Neuron (in vitro differentiated cells): ENCODE measurements around the gene DUSP15.

Experiments
- H2AFZ ChIP-seq: one replicate; pipeline ENCODE4 v1.6.1; 2013; ENCODE audit warnings: low read depth, mild to moderate bottlenecking, inconsistent platforms, low read length, moderate library complexity
- H3K27me3 ChIP-seq: one replicate; pipeline ENCODE4 v1.6.1; 2013; ENCODE audit warnings: low read length; ENCODE audit not compliant: insufficient read depth
- H3K36me3 ChIP-seq: one replicate; pipeline ENCODE4 v1.6.1; 2013; ENCODE audit warnings: low read length; ENCODE audit not compliant: insufficient read depth
- H3K4me1 ChIP-seq: one replicate; pipeline ENCODE4 v1.6.1; 2013; ENCODE audit warnings: low read length; ENCODE audit not compliant: insufficient read depth
- H3K4me3 ChIP-seq: 2 replicates; pipeline ENCODE4 v1.5.1; 2013; ENCODE audit warnings: mild to moderate bottlenecking, low read length, moderate library complexity
- H3K9me3 ChIP-seq: one replicate; pipeline ENCODE4 v1.6.1; 2013; ENCODE audit warnings: low read length

Gene DUSP15

DNA sequence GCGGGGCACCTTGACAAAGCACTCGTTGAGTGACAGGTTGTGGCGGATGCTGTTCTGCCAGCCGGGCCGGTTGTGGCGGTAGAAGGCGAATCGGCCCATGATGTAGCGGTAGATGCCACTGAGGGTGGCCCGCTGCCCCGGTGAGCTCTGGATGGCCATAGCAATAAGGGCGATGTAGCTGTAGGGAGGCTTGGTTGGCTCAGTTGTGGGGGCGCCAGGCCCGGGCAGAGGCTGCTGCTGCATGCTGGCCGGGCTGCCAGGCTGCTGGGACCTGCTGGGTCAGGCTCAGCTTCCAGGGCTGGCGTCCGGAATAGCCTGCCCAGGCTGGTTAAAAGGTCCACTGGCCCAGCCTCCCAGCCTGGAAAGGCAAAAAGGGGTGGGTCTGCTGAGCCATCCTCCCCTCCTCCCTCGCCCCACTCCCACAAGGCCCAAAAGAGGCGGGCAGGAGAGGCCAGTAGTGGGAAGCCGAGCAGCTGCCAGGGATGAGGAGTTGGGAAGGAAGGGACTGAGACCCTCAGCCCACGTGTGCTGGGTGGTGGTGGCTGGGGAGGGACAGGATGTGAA is 24.9 kb downstream of the DUSP15 start, which contains the start of gene FOXS1:
Gene FOXS1 (minus strand): TSS at position 305 of the 564 bp plus-strand sequence. CDS start 62 bp downstream, at position 243.
- H3K4me3 ChIP-seq: no peak within 1 kb of the TSS
- H3K9me3 ChIP-seq: no peaks in the 10 kb centered on the region
- peak within 1 kb of the TSS; percentile 4 for H2AFZ ChIP-seq
- no peaks in the 10 kb centered on the region for H3K36me3 ChIP-seq
- H3K27me3 ChIP-seq: peaks cover 9% of the 10 kb centered on the region
- H3K4me1 ChIP-seq: peaks cover 25% of the 10 kb centered on the region

GRCh38 chr20:31844737-31845299 is 25.5 kb downstream of the DUSP15 start:
- H3K27me3 ChIP-seq: peaks cover 9% of the 10 kb centered on the region
- no peaks in the 10 kb centered on the region for H3K9me3 ChIP-seq
- peaks cover 25% of the 10 kb centered on the region for H3K4me1 ChIP-seq
- no peaks in the 10 kb centered on the region for H3K36me3 ChIP-seq
- no peak overlapping the region for H3K4me3 ChIP-seq
- no peak overlapping the region for H2AFZ ChIP-seq

DNA sequence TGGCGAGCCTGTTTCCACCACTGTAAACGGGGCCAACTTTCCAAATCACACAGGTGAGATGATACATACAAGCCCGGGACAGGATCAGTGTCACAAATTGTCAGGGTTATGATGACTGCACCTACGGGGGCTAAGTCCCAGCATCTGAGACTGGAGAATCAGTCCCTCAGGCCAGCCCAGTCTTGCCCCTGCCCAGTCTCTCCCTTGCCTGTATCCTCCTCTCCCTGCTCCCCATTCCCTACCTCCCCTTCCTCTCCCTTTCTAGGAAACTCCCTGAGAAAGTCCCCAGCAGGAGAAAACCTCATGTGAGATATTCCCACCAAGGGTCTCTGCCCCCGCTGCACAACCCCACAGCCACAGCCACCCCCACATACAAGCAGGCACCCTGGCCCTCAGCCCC is 26.4 kb downstream of the DUSP15 start:
- H2AFZ ChIP-seq: no peak overlapping the region
- no peaks in the 10 kb centered on the region for H3K36me3 ChIP-seq

GRCh38 chr20:31843288-31843687 is 27.0 kb downstream of the DUSP15 start:
- Histone ChIP-seq H3K27me3 (no peaks in the 10 kb centered on the region), H3K36me3 (no peaks in the 10 kb centered on the region), H3K4me1 (peaks cover 26% of the 10 kb centered on the region), H3K9me3 (no peaks in the 10 kb centered on the region), H2AFZ (no peak overlapping the region), H3K4me3 (no peak overlapping the region)

More for the DNA sequence above, 26.4 kb downstream of the DUSP15 start:
- Histone ChIP-seq H3K27me3 (peaks cover under 1% of the 10 kb centered on the region), H3K4me3 (no peak overlapping the region), H3K9me3 (no peaks in the 10 kb centered on the region), H3K4me1 (peaks cover 25% of the 10 kb centered on the region)

GRCh38 chr20:31842471-31843157 is 27.7 kb downstream of the DUSP15 start:
- Histone ChIP-seq H3K4me1 (peaks cover 33% of the 10 kb centered on the region), H3K4me3 (no peak overlapping the region), H3K27me3 (no peaks in the 10 kb centered on the region), H2AFZ (no peak overlapping the region), H3K36me3 (no peaks in the 10 kb centered on the region), H3K9me3 (no peaks in the 10 kb centered on the region)

GRCh38 chr20:31841928-31842327 is 28.4 kb downstream of the DUSP15 start:
- H3K9me3 ChIP-seq: no peaks in the 10 kb centered on the region
- H3K36me3 ChIP-seq: no peaks in the 10 kb centered on the region
- H3K4me3 ChIP-seq: no peak overlapping the region
- H3K27me3 ChIP-seq: no peaks in the 10 kb centered on the region
- H2AFZ ChIP-seq: no peak overlapping the region
- H3K4me1 ChIP-seq: peaks cover 34% of the 10 kb centered on the region

GRCh38 chr20:31840906-31841816 is 29.2 kb downstream of the DUSP15 start:
- H2AFZ ChIP-seq: no peak overlapping the region
- no peaks in the 10 kb centered on the region for H3K9me3 ChIP-seq
- no peaks in the 10 kb centered on the region for H3K36me3 ChIP-seq
- H3K27me3 ChIP-seq: no peaks in the 10 kb centered on the region
- H3K4me1 ChIP-seq: peaks cover 37% of the 10 kb centered on the region
- H3K4me3 ChIP-seq: no peak overlapping the region

GRCh38 chr20:31839782-31840487 is 30.4 kb downstream of the DUSP15 start:
- Histone ChIP-seq H3K36me3 (no peaks in the 10 kb centered on the region), H3K9me3 (no peaks in the 10 kb centered on the region), H3K27me3 (no peaks in the 10 kb centered on the region), H3K4me1 (peaks cover 29% of the 10 kb centered on the region), H2AFZ (no peak overlapping the region), H3K4me3 (no peak overlapping the region)

GRCh38 chr20:31838646-31839292 is 31.6 kb downstream of the DUSP15 start:
- Histone ChIP-seq H3K4me1 (peaks cover 29% of the 10 kb centered on the region), H3K4me3 (no peak overlapping the region)

GRCh38 chr20:31837896-31838397 is 32.4 kb downstream of the DUSP15 start:
- Histone ChIP-seq H2AFZ (no peak overlapping the region), H3K27me3 (no peaks in the 10 kb centered on the region), H3K4me1 (peaks cover 27% of the 10 kb centered on the region), H3K9me3 (no peaks in the 10 kb centered on the region), H3K36me3 (no peaks in the 10 kb centered on the region), H3K4me3 (no peak overlapping the region)

More at GRCh38 chr20:31838646-31839292, 31.6 kb downstream of the DUSP15 start:
- H2AFZ ChIP-seq: no peak overlapping the region
- H3K27me3 ChIP-seq: no peaks in the 10 kb centered on the region
- H3K36me3 ChIP-seq: no peaks in the 10 kb centered on the region
- H3K9me3 ChIP-seq: no peaks in the 10 kb centered on the region

- H2AFZ ChIP-seq: no peak overlapping the region
- H3K27me3 ChIP-seq: no peaks in the 10 kb centered on the region
- no peak overlapping the region for H3K4me3 ChIP-seq
- no peaks in the 10 kb centered on the region for H3K36me3 ChIP-seq
- peaks cover 18% of the 10 kb centered on the region for H3K4me1 ChIP-seq
- H3K9me3 ChIP-seq: no peaks in the 10 kb centered on the region
These were observed 33.3 kb downstream of the DUSP15 start for GRCh38 chr20:31836853-31837608.
